ENCODE data around the gene TP53AIP1. TPM values are rescaled to one million over a fixed set of nuclear protein-coding genes. Genes with fewer than 3 reads are reported as not detected.

The TP53AIP1 gene
- total RNA-seq, 1 experiment from 2014 or later: not detected

GRCh38 chr11:128938156-128938885 is 4.3 kb downstream of the TP53AIP1 start:
- Histone ChIP-seq H3K4me3 (no peak overlapping the region), H3K4me1 (peaks cover 44% of the 10 kb centered on the region), H3K9me3 (replicated peaks) (no peaks in the 10 kb centered on the region), H3K36me3 (no peaks in the 10 kb centered on the region), H3K27me3 (no peaks in the 10 kb centered on the region), H3K27ac (no peak overlapping the region)
- DNase-seq: no peak

GRCh38 chr11:128937480-128937879 is 5.2 kb downstream of the TP53AIP1 start:
- Histone ChIP-seq H3K4me3 (no peak overlapping the region), H3K27me3 (no peaks in the 10 kb centered on the region), H3K4me1 (peaks cover 52% of the 10 kb centered on the region), H3K36me3 (no peaks in the 10 kb centered on the region), H3K27ac (no peak overlapping the region), H3K9me3 (replicated peaks) (no peaks in the 10 kb centered on the region)
- no peak for DNase-seq

- H3K27ac ChIP-seq: no peak overlapping the region
- H3K9me3 ChIP-seq (replicated peaks): no peaks in the 10 kb centered on the region
- no peak for DNase-seq
- peaks cover 58% of the 10 kb centered on the region for H3K4me1 ChIP-seq
- no peak overlapping the region for H3K4me3 ChIP-seq
- no peaks in the 10 kb centered on the region for H3K36me3 ChIP-seq
- no peaks in the 10 kb centered on the region for H3K27me3 ChIP-seq
Observed at GRCh38 chr11:128936606-128937251, 5.9 kb downstream of the TP53AIP1 start.

GRCh38 chr11:128934926-128935325 is 7.7 kb downstream of the TP53AIP1 start:
- no peak for DNase-seq
- Histone ChIP-seq H3K27me3 (no peaks in the 10 kb centered on the region), H3K36me3 (no peaks in the 10 kb centered on the region), H3K9me3 (replicated peaks) (no peaks in the 10 kb centered on the region), H3K27ac (no peak overlapping the region), H3K4me3 (no peak overlapping the region), H3K4me1 (peaks cover 52% of the 10 kb centered on the region)

GRCh38 chr11:128934351-128934750 is 8.3 kb downstream of the TP53AIP1 start:
- Histone ChIP-seq H3K27me3 (no peaks in the 10 kb centered on the region), H3K27ac (no peak overlapping the region), H3K9me3 (replicated peaks) (no peaks in the 10 kb centered on the region), H3K4me1 (peaks cover 51% of the 10 kb centered on the region), H3K36me3 (no peaks in the 10 kb centered on the region), H3K4me3 (no peak overlapping the region)
- DNase-seq: no peak

GRCh38 chr11:128933481-128934178 is 9.0 kb downstream of the TP53AIP1 start:
- Histone ChIP-seq H3K36me3 (no peaks in the 10 kb centered on the region), H3K27ac (no peak overlapping the region), H3K4me1 (peaks cover 51% of the 10 kb centered on the region), H3K4me3 (no peak overlapping the region), H3K9me3 (replicated peaks) (no peaks in the 10 kb centered on the region), H3K27me3 (no peaks in the 10 kb centered on the region)
- DNase-seq: no peak

GRCh38 chr11:128931668-128932067 is 11.0 kb downstream of the TP53AIP1 start:
- DNase-seq: peak; percentile 96 to 97
- H3K4me3 ChIP-seq: no peak overlapping the region
- no peaks in the 10 kb centered on the region for H3K27me3 ChIP-seq
- no peaks in the 10 kb centered on the region for H3K9me3 ChIP-seq (replicated peaks)
- peak overlapping the region; percentile 87 for H3K27ac ChIP-seq
- H3K36me3 ChIP-seq: no peaks in the 10 kb centered on the region
- H3K4me1 ChIP-seq: peaks cover 53% of the 10 kb centered on the region

- peak; percentile 52 to 63 for DNase-seq
- Histone ChIP-seq H3K27me3 (no peaks in the 10 kb centered on the region), H3K27ac (peak overlapping the region; percentile 87), H3K4me1 (peaks cover 53% of the 10 kb centered on the region), H3K4me3 (no peak overlapping the region), H3K9me3 (replicated peaks) (no peaks in the 10 kb centered on the region), H3K36me3 (no peaks in the 10 kb centered on the region)
Observed at GRCh38 chr11:128931066-128931465, 11.6 kb downstream of the TP53AIP1 start.

GRCh38 chr11:128929991-128930390 is 12.7 kb downstream of the TP53AIP1 start:
- peaks cover 53% of the 10 kb centered on the region for H3K4me1 ChIP-seq
- peak; percentile 96 to 97 for DNase-seq
- H3K27me3 ChIP-seq: no peaks in the 10 kb centered on the region
- peak overlapping the region; percentile 22 for H3K4me3 ChIP-seq
- no peaks in the 10 kb centered on the region for H3K9me3 ChIP-seq (replicated peaks)
- H3K27ac ChIP-seq: peak overlapping the region; percentile 100
- H3K36me3 ChIP-seq: no peaks in the 10 kb centered on the region

GRCh38 chr11:128929468-128929867 is 13.2 kb downstream of the TP53AIP1 start:
- H3K4me1 ChIP-seq: peaks cover 53% of the 10 kb centered on the region

GRCh38 chr11:128928400-128928799 is 14.3 kb downstream of the TP53AIP1 start:
- no peak for DNase-seq
- Histone ChIP-seq H3K27ac (peak overlapping the region; percentile 100), H3K27me3 (no peaks in the 10 kb centered on the region), H3K4me3 (no peak overlapping the region), H3K4me1 (peaks cover 48% of the 10 kb centered on the region), H3K9me3 (replicated peaks) (no peaks in the 10 kb centered on the region), H3K36me3 (no peaks in the 10 kb centered on the region)

More at GRCh38 chr11:128929468-128929867, 13.2 kb downstream of the TP53AIP1 start:
- H3K9me3 ChIP-seq (replicated peaks): no peaks in the 10 kb centered on the region
- H3K4me3 ChIP-seq: peak overlapping the region; percentile 22
- H3K27me3 ChIP-seq: no peaks in the 10 kb centered on the region
- DNase-seq: peak; percentile 85 to 86
- H3K27ac ChIP-seq: peak overlapping the region; percentile 100
- H3K36me3 ChIP-seq: no peaks in the 10 kb centered on the region

GRCh38 chr11:128927683-128928336 is 14.9 kb downstream of the TP53AIP1 start:
- H3K27ac ChIP-seq: no peak overlapping the region; the same call in 1 of the 2 replicates
- no peak for DNase-seq
- H3K4me1 ChIP-seq: peaks cover 42% of the 10 kb centered on the region
- H3K36me3 ChIP-seq: no peaks in the 10 kb centered on the region
- H3K4me3 ChIP-seq: no peak overlapping the region
- no peaks in the 10 kb centered on the region for H3K27me3 ChIP-seq
- H3K9me3 ChIP-seq (replicated peaks): no peaks in the 10 kb centered on the region

GRCh38 chr11:128927108-128927461 is 15.6 kb downstream of the TP53AIP1 start:
- Histone ChIP-seq H3K36me3 (no peaks in the 10 kb centered on the region), H3K4me1 (peaks cover 35% of the 10 kb centered on the region), H3K4me3 (no peak overlapping the region), H3K27me3 (no peaks in the 10 kb centered on the region), H3K27ac (no peak overlapping the region), H3K9me3 (replicated peaks) (no peaks in the 10 kb centered on the region)
- no peak for DNase-seq

GRCh38 chr11:128926437-128927107 is 16.1 kb downstream of the TP53AIP1 start:
- Histone ChIP-seq H3K4me1 (peaks cover 33% of the 10 kb centered on the region), H3K36me3 (no peaks in the 10 kb centered on the region), H3K9me3 (replicated peaks) (no peaks in the 10 kb centered on the region), H3K4me3 (no peak overlapping the region), H3K27me3 (no peaks in the 10 kb centered on the region), H3K27ac (no peak overlapping the region)
- DNase-seq: no peak

All from SJCRH30 (cell line).